Measurements from ENCODE around the gene C20orf141. TPM values are rescaled to one million over a fixed set of nuclear protein-coding genes. Genes with fewer than 3 reads are reported as not detected.
"Not testable (repeated sequence)": the region's sequence is repeated elsewhere in the genome, so short reads cannot be mapped to it uniquely, and the experiment has no call there.

C20orf141 gene
- total RNA-seq: 1 to 10 TPM in 1 of 2 donors, not detected in 1; 4.4 TPM

- 26% methylated on average over 5 of the region's 5 CpGs for WGBS
- no peaks in the 10 kb centered on the region for H3K27me3 ChIP-seq (replicated peaks; ENCODE audit: insufficient read depth)
- no peak within 1 kb of the TSS for H3K27ac ChIP-seq
- no peak within 1 kb of the TSS for H3K4me3 ChIP-seq
- H3K9me3 ChIP-seq: no peaks in the 10 kb centered on the region
- no peak for DNase-seq (ENCODE audit: low spot score)
- TF ChIP-seq POLR2A (IDR thresholded peaks at IDR 0.05) (no peak), POLR2AphosphoS5 (IDR thresholded peaks at IDR 0.05) (no peak)
- TF ChIP-seq, protein P1, sequence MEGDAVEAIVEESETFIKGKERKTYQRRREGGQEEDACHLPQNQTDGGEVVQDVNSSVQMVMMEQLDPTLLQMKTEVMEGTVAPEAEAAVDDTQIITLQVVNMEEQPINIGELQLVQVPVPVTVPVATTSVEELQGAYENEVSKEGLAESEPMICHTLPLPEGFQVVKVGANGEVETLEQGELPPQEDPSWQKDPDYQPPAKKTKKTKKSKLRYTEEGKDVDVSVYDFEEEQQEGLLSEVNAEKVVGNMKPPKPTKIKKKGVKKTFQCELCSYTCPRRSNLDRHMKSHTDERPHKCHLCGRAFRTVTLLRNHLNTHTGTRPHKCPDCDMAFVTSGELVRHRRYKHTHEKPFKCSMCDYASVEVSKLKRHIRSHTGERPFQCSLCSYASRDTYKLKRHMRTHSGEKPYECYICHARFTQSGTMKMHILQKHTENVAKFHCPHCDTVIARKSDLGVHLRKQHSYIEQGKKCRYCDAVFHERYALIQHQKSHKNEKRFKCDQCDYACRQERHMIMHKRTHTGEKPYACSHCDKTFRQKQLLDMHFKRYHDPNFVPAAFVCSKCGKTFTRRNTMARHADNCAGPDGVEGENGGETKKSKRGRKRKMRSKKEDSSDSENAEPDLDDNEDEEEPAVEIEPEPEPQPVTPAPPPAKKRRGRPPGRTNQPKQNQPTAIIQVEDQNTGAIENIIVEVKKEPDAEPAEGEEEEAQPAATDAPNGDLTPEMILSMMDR (IDR thresholded peaks at IDR 0.05): no peak
- no peaks in the 10 kb centered on the region for H3K36me3 ChIP-seq
- intact Hi-C loops (cut with DNase I): no loop called here
- no peaks in the 10 kb centered on the region for H3K4me1 ChIP-seq (replicated peaks)
Observed at GRCh38 chr20:2814587-2815051, at the start of gene C20orf141. TSS of gene C20orf141 (plus strand) at chr20:2814987. CDS start at chr20:2815185, 198 bp downstream.

GRCh38 chr20:2767768-2768631 is 46.8 kb upstream of the C20orf141 start:
- H3K27me3 ChIP-seq (replicated peaks; ENCODE audit: insufficient read depth): no peaks in the 10 kb centered on the region
- peaks cover 21% of the 10 kb centered on the region for H3K4me1 ChIP-seq (replicated peaks)
- H3K36me3 ChIP-seq: no peaks in the 10 kb centered on the region
- intact Hi-C loops (cut with DNase I): no loop called here
- 18% methylated on average over 15 of the region's 15 CpGs for WGBS
- peak overlapping the region; percentile 73 to 77 for H3K27ac ChIP-seq
- no peak overlapping the region for H3K4me3 ChIP-seq
- peak; percentile 86 for TF ChIP-seq POLR2AphosphoS5 (IDR thresholded peaks at IDR 0.05)
- TF ChIP-seq, protein P1 (IDR thresholded peaks at IDR 0.05): peak in 2 of 4 experiments; percentile 8 to 21
- no peak for TF ChIP-seq POLR2A (IDR thresholded peaks at IDR 0.05)
- DNase-seq (ENCODE audit: low spot score): peak; percentile 97
- H3K9me3 ChIP-seq: no peaks in the 10 kb centered on the region

DNA sequence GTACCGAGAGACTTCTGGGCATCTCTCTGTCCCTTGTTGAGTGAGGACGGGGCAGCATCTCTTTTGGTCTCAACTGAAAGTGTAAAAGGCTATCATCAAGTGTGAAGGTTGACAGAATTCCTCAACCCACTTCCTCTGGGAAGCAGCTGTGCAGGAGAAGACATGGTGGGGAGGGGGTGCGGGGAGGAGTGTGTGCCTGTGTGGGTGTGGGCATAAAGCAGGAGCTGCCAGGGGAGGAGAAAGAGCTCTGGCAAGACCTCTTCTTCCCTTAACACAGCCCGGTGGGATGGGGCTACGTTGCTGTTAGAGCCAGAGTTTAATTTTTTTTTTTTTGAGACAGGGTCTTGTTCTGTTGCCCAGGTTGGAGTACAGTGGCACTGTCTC is 46.2 kb upstream of the C20orf141 start:
- no peaks in the 10 kb centered on the region for H3K9me3 ChIP-seq
- no peaks in the 10 kb centered on the region for H3K27me3 ChIP-seq (replicated peaks; ENCODE audit: insufficient read depth)
- intact Hi-C loops (cut with DNase I): no loop called here
- WGBS: 28% methylated on average over 5 of the region's 5 CpGs
- H3K27ac ChIP-seq: peak overlapping the region; percentile 73 to 77
- no peak for DNase-seq (ENCODE audit: low spot score)
- no peak for TF ChIP-seq POLR2A (IDR thresholded peaks at IDR 0.05)
- TF ChIP-seq POLR2AphosphoS5 (IDR thresholded peaks at IDR 0.05): no peak
- peaks cover 21% of the 10 kb centered on the region for H3K4me1 ChIP-seq (replicated peaks)
- no peaks in the 10 kb centered on the region for H3K36me3 ChIP-seq
- no peak overlapping the region for H3K4me3 ChIP-seq

- WGBS: 92% methylated on average over 11 of the region's 12 CpGs
Observed at GRCh38 chr20:2770091-2770490, 44.7 kb upstream of the C20orf141 start.

GRCh38 chr20:2771631-2772080 is 43.1 kb upstream of the C20orf141 start:
- intact Hi-C loops (cut with DNase I): no loop called here
- peak overlapping the region; percentile 40 to 57 for H3K27ac ChIP-seq
- WGBS: 48% methylated on average over 8 of the region's 12 CpGs
- H3K27me3 ChIP-seq (replicated peaks; ENCODE audit: insufficient read depth): no peaks in the 10 kb centered on the region
- TF ChIP-seq, protein P1 (IDR thresholded peaks at IDR 0.05): no peak
- no peak for TF ChIP-seq POLR2A (IDR thresholded peaks at IDR 0.05)
- no peak for TF ChIP-seq POLR2AphosphoS5 (IDR thresholded peaks at IDR 0.05)
- H3K4me3 ChIP-seq: no peak overlapping the region
- H3K4me1 ChIP-seq (replicated peaks): peaks cover 21% of the 10 kb centered on the region
- no peaks in the 10 kb centered on the region for H3K9me3 ChIP-seq
- no peak for DNase-seq (ENCODE audit: low spot score)
- H3K36me3 ChIP-seq: no peaks in the 10 kb centered on the region

More at GRCh38 chr20:2770091-2770490, 44.7 kb upstream of the C20orf141 start:
- intact Hi-C loops (cut with DNase I); H3K36me3 ChIP-seq; H3K27me3 ChIP-seq (replicated peaks; ENCODE audit: insufficient read depth); H3K9me3 ChIP-seq; H3K4me3 ChIP-seq; DNase-seq (ENCODE audit: low spot score): not testable (repeated sequence)
- Histone ChIP-seq H3K27ac (peak overlapping the region; percentile 1 to 77), H3K4me1 (replicated peaks) (peaks cover 21% of the 10 kb centered on the region)
